GM23338 (cell line): ENCODE results near the gene GNPTAB. TPM values are rescaled to one million over a fixed set of nuclear protein-coding genes. Genes with fewer than 3 reads are reported as not detected.

ENCODE experiments used
- ATAC-seq: fragments of 200-7000 bp; cut with Tn5 transposase; 3 replicates; pipeline ENCODE4 v1.9.1; 2020
- DNase-seq: peaks from one replicate; pipeline ENCODE4 v3.0.0-alpha.2; 2015; ENCODE audit warnings: low spot score
- H2AFZ ChIP-seq: fragments of 200-600 bp; sonication (generic); 2 replicates; pipeline ENCODE4 v1.8.0; 2016; ENCODE audit warnings: antibody characterized with exemption, mild to moderate bottlenecking, moderate library complexity
- H3F3A ChIP-seq: fragments of 200-600 bp; sonication (generic); replicated peaks from 2 replicates; pipeline ENCODE4 v1.8.0; 2017; ENCODE audit warnings: antibody characterized with exemption, mixed run types, low read depth
- H3K27ac ChIP-seq: fragments of 200-600 bp; sonication (generic); 2 replicates; pipeline ENCODE4 v1.6.1; 2016; ENCODE audit warnings: low read depth
- H3K27me3 ChIP-seq: fragments of 200-600 bp; sonication (generic); 2 replicates; pipeline ENCODE4 v1.8.0; 2016; ENCODE audit warnings: mild to moderate bottlenecking, mixed run types, moderate library complexity; ENCODE audit not compliant: insufficient read depth
- H3K36me3 ChIP-seq: fragments of 200-600 bp; sonication (generic); 2 replicates; pipeline ENCODE4 v1.8.0; 2016; ENCODE audit warnings: mild to moderate bottlenecking; ENCODE audit not compliant: insufficient read depth
- H3K4me1 ChIP-seq: fragments of 200-600 bp; sonication (generic); 2 replicates; pipeline ENCODE4 v1.8.0; 2016; ENCODE audit warnings: mild to moderate bottlenecking, moderate library complexity; ENCODE audit not compliant: insufficient read depth
- H3K4me2 ChIP-seq: fragments of 200-600 bp; sonication (generic); 2 replicates; pipeline ENCODE4 v1.7.1; 2017; ENCODE audit warnings: mixed run types
- H3K4me3 ChIP-seq: fragments of 200-600 bp; sonication (generic); 2 replicates; pipeline ENCODE4 v1.6.1; 2016; ENCODE audit warnings: mixed run types
- H3K79me2 ChIP-seq: fragments of 200-600 bp; sonication (generic); replicated peaks from 2 replicates; pipeline ENCODE4 v1.8.0; 2017; ENCODE audit warnings: mild to moderate bottlenecking; ENCODE audit not compliant: insufficient read depth
- H3K9me2 ChIP-seq: fragments of 200-600 bp; sonication (generic); 2 replicates; pipeline ENCODE4 v1.8.0; 2017; ENCODE audit not compliant: insufficient read depth
- H4K20me1 ChIP-seq: fragments of 200-600 bp; sonication (generic); replicated peaks from 2 replicates; pipeline ENCODE4 v1.8.0; 2017; ENCODE audit warnings: mild to moderate bottlenecking; ENCODE audit not compliant: insufficient read depth
- H3K27ac Mint-ChIP-seq: 2 replicates; pipeline ENCODE4 v1.8.0; 2020; ENCODE audit warnings: inconsistent platforms, mild to moderate bottlenecking, moderate library complexity, mixed read lengths
- H3K27me3 Mint-ChIP-seq: 3 replicates; pipeline ENCODE4 v1.8.0; 2022; ENCODE audit warnings: low read depth, mild to moderate bottlenecking, moderate library complexity, mixed read lengths, inconsistent platforms; ENCODE audit not compliant: insufficient read depth, poor library complexity
- H3K36me3 Mint-ChIP-seq: 3 replicates; pipeline ENCODE4 v1.8.0; 2021; ENCODE audit warnings: low read depth, mild to moderate bottlenecking, inconsistent platforms, moderate library complexity, mixed read lengths
- H3K4me1 Mint-ChIP-seq: 3 replicates; pipeline ENCODE4 v1.8.0; 2020; ENCODE audit warnings: mild to moderate bottlenecking, inconsistent platforms, mixed read lengths
- H3K4me3 Mint-ChIP-seq: 3 replicates; pipeline ENCODE4 v1.8.0; 2021; ENCODE audit warnings: moderate library complexity, mild to moderate bottlenecking, inconsistent platforms, mixed read lengths
- H3K9me3 Mint-ChIP-seq: 3 replicates; pipeline ENCODE4 v1.8.0; 2020; ENCODE audit warnings: moderate library complexity, mild to moderate bottlenecking, inconsistent platforms, mixed read lengths
- CREB1 ChIP-seq: fragments of 250-450 bp; sonication (Bioruptor Pico); IDR thresholded peaks from 2 replicates; pipeline ENCODE4 v1.5.0; 2020; ENCODE audit warnings: low read depth, mild to moderate bottlenecking, moderate library complexity
- EZH2 ChIP-seq: fragments of 200-600 bp; sonication (generic); IDR thresholded peaks from one replicate; pipeline ENCODE4 v1.8.0; 2017; ENCODE audit warnings: antibody characterized with exemption, mild to moderate bottlenecking, low read depth; ENCODE audit not compliant: unreplicated experiment
- EZH2phosphoT487 ChIP-seq: fragments of 200-600 bp; sonication (generic); IDR thresholded peaks from one replicate; pipeline ENCODE4 v1.8.1; 2018; ENCODE audit warnings: antibody characterized with exemption; ENCODE audit not compliant: unreplicated experiment
- JUNB ChIP-seq: IDR thresholded peaks from one replicate; pipeline ENCODE4 v1.6.1; 2016; ENCODE audit warnings: antibody characterized with exemption; ENCODE audit not compliant: unreplicated experiment
- NANOG ChIP-seq: IDR thresholded peaks from 2 replicates; pipeline ENCODE4 v1.6.1; 2016; ENCODE audit warnings: antibody characterized with exemption, borderline replicate concordance
- ZNF331 ChIP-seq: fragments of 250-450 bp; sonication (Bioruptor Pico); IDR thresholded peaks from 2 replicates; pipeline ENCODE4 v1.5.0; 2020; ENCODE audit warnings: low read depth, mild to moderate bottlenecking, moderate library complexity
- polyA plus RNA-seq: library from polyadenylated mRNA; unstranded; fragments of >200 nt; fragmentation: Nextera tagmentation; extraction: Ambion mirVana; gene quantifications from 2 replicates; pipeline ENCODE4 v1.2.1, GENCODE V29; 2016
- total RNA-seq: library from RNA; depleted of rRNA; stranded (reverse); fragments of >200 nt; shearing (Covaris generic); gene quantifications from 2 replicates; pipeline ENCODE4 v1.2.3, GENCODE V29; 2014
- TF ChIP-seq, protein P1 (sequence below): fragments of 250-450 bp; sonication (Bioruptor Pico); IDR thresholded peaks from 2 replicates; pipeline ENCODE4 v1.5.0; 2020; ENCODE audit warnings: mild to moderate bottlenecking, moderate library complexity
- TF ChIP-seq, protein P2 (sequence below): IDR thresholded peaks from one replicate; pipeline ENCODE4 v1.6.1; 2018; ENCODE audit warnings: antibody characterized with exemption; ENCODE audit not compliant: unreplicated experiment
- TF ChIP-seq, protein P3 (sequence below): IDR thresholded peaks from 2 replicates; pipeline ENCODE4 v1.6.1; 2016; ENCODE audit warnings: antibody characterized with exemption
- TF ChIP-seq, protein P4 (sequence below), 2 experiments: fragments of 200-600 bp in 1 of 2; sonication (generic) in 1 of 2; conservative IDR thresholded peaks; 2 replicates each; pipeline versions ENCODE4 v1.5.1 to v1.6.1; 2016 to 2017; ENCODE audit warnings: antibody characterized with exemption in 2 of 2, low read depth in 2 of 2, mild to moderate bottlenecking in 2 of 2, moderate library complexity in 1 of 2

Gene GNPTAB
- total and polyA plus RNA-seq, 2 experiments from 2014 or later, result 23.6 to 58.3 TPM

DNA sequence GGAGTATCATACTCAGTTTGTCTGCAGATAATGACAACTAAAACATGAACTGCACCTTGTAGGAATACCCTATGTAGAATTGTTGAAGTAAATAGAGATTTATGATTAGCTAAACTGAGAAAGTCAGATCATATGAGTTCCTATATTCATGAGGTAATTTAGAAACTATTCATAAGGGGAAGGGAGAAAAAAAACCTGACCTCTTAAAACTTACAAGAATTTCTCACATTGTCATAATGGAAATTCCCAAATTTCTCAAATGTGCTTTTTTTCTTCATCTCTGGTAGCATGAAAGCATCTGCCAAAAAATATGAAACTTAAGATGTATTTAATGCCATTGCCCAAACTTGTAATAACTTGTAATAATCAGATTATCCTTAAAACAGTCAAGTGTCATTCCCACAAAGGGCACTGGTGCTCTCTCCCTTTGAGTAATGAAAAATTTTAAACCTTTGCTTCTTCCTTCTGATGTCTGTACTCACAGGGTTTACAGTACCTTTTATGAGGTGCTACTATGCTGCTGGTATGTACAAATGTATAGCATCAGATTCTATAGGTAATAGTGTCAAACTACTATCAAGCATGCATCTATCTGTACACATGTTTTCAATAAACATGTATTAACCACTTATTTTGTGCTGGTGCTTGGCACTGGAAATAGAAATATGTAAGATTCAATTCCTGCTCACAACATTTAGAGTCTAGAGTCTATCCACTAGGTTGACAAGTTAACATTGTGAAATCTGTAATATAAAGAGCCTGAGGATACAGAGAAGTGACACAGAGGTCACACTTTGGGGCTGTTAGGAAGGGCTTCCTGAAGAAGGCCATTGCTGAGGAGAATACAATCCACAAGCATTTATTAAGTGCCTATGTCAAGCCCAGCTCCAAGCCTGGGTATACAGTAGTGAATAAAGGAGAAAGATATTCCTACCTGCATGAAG lies 29.2 kb upstream of the GNPTAB start:
- Mint-ChIP-seq H3K27ac (no peak overlapping the region), H3K4me3 (no peak overlapping the region), H3K9me3 (no peaks in the 10 kb centered on the region; the same call in 2 of the 3 replicates), H3K4me1 (no peaks in the 10 kb centered on the region; the same call in 2 of the 3 replicates), H3K36me3 (no peaks in the 10 kb centered on the region), H3K27me3 (no peaks in the 10 kb centered on the region)
- Histone ChIP-seq H3K4me1 (no peaks in the 10 kb centered on the region), H3K9me2 (no peaks in the 10 kb centered on the region), H2AFZ (no peak overlapping the region; the same call in 1 of the 2 replicates), H4K20me1 (no peaks in the 10 kb centered on the region), H3K36me3 (no peaks in the 10 kb centered on the region), H3K27ac (no peak overlapping the region), H3K4me2 (no peak overlapping the region), H3K79me2 (no peaks in the 10 kb centered on the region), H3F3A (no peaks in the 10 kb centered on the region), H3K27me3 (no peaks in the 10 kb centered on the region), H3K4me3 (no peak overlapping the region)
- TF ChIP-seq, protein P1, sequence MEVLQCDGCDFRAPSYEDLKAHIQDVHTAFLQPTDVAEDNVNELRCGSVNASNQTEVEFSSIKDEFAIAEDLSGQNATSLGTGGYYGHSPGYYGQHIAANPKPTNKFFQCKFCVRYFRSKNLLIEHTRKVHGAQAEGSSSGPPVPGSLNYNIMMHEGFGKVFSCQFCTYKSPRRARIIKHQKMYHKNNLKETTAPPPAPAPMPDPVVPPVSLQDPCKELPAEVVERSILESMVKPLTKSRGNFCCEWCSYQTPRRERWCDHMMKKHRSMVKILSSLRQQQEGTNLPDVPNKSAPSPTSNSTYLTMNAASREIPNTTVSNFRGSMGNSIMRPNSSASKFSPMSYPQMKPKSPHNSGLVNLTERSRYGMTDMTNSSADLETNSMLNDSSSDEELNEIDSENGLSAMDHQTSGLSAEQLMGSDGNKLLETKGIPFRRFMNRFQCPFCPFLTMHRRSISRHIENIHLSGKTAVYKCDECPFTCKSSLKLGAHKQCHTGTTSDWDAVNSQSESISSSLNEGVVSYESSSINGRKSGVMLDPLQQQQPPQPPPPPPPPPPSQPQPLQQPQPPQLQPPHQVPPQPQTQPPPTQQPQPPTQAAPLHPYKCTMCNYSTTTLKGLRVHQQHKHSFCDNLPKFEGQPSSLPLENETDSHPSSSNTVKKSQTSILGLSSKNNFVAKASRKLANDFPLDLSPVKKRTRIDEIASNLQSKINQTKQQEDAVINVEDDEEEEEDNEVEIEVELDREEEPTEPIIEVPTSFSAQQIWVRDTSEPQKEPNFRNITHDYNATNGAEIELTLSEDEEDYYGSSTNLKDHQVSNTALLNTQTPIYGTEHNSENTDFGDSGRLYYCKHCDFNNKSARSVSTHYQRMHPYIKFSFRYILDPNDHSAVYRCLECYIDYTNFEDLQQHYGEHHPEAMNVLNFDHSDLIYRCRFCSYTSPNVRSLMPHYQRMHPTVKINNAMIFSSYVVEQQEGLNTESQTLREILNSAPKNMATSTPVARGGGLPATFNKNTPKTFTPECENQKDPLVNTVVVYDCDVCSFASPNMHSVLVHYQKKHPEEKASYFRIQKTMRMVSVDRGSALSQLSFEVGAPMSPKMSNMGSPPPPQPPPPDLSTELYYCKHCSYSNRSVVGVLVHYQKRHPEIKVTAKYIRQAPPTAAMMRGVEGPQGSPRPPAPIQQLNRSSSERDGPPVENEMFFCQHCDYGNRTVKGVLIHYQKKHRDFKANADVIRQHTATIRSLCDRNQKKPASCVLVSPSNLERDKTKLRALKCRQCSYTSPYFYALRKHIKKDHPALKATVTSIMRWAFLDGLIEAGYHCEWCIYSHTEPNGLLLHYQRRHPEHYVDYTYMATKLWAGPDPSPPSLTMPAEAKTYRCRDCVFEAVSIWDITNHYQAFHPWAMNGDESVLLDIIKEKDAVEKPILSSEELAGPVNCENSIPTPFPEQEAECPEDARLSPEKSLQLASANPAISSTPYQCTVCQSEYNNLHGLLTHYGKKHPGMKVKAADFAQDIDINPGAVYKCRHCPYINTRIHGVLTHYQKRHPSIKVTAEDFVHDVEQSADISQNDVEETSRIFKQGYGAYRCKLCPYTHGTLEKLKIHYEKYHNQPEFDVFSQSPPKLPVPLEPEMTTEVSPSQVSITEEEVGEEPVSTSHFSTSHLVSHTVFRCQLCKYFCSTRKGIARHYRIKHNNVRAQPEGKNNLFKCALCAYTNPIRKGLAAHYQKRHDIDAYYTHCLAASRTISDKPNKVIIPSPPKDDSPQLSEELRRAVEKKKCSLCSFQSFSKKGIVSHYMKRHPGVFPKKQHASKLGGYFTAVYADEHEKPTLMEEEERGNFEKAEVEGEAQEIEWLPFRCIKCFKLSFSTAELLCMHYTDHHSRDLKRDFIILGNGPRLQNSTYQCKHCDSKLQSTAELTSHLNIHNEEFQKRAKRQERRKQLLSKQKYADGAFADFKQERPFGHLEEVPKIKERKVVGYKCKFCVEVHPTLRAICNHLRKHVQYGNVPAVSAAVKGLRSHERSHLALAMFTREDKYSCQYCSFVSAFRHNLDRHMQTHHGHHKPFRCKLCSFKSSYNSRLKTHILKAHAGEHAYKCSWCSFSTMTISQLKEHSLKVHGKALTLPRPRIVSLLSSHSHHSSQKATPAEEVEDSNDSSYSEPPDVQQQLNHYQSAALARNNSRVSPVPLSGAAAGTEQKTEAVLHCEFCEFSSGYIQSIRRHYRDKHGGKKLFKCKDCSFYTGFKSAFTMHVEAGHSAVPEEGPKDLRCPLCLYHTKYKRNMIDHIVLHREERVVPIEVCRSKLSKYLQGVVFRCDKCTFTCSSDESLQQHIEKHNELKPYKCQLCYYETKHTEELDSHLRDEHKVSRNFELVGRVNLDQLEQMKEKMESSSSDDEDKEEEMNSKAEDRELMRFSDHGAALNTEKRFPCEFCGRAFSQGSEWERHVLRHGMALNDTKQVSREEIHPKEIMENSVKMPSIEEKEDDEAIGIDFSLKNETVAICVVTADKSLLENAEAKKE (CRISPR knock-in tag), result no peak
- TF ChIP-seq CREB1 (CRISPR knock-in tag), result no peak
- TF ChIP-seq NANOG, result no peak
- no peak for TF ChIP-seq JUNB
- no peak for TF ChIP-seq EZH2
- TF ChIP-seq ZNF331, result no peak
- TF ChIP-seq, protein P2, sequence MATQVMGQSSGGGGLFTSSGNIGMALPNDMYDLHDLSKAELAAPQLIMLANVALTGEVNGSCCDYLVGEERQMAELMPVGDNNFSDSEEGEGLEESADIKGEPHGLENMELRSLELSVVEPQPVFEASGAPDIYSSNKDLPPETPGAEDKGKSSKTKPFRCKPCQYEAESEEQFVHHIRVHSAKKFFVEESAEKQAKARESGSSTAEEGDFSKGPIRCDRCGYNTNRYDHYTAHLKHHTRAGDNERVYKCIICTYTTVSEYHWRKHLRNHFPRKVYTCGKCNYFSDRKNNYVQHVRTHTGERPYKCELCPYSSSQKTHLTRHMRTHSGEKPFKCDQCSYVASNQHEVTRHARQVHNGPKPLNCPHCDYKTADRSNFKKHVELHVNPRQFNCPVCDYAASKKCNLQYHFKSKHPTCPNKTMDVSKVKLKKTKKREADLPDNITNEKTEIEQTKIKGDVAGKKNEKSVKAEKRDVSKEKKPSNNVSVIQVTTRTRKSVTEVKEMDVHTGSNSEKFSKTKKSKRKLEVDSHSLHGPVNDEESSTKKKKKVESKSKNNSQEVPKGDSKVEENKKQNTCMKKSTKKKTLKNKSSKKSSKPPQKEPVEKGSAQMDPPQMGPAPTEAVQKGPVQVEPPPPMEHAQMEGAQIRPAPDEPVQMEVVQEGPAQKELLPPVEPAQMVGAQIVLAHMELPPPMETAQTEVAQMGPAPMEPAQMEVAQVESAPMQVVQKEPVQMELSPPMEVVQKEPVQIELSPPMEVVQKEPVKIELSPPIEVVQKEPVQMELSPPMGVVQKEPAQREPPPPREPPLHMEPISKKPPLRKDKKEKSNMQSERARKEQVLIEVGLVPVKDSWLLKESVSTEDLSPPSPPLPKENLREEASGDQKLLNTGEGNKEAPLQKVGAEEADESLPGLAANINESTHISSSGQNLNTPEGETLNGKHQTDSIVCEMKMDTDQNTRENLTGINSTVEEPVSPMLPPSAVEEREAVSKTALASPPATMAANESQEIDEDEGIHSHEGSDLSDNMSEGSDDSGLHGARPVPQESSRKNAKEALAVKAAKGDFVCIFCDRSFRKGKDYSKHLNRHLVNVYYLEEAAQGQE, result no peak
- TF ChIP-seq, protein P3, sequence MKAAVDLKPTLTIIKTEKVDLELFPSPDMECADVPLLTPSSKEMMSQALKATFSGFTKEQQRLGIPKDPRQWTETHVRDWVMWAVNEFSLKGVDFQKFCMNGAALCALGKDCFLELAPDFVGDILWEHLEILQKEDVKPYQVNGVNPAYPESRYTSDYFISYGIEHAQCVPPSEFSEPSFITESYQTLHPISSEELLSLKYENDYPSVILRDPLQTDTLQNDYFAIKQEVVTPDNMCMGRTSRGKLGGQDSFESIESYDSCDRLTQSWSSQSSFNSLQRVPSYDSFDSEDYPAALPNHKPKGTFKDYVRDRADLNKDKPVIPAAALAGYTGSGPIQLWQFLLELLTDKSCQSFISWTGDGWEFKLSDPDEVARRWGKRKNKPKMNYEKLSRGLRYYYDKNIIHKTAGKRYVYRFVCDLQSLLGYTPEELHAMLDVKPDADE, result no peak
- TF ChIP-seq, protein P4, sequence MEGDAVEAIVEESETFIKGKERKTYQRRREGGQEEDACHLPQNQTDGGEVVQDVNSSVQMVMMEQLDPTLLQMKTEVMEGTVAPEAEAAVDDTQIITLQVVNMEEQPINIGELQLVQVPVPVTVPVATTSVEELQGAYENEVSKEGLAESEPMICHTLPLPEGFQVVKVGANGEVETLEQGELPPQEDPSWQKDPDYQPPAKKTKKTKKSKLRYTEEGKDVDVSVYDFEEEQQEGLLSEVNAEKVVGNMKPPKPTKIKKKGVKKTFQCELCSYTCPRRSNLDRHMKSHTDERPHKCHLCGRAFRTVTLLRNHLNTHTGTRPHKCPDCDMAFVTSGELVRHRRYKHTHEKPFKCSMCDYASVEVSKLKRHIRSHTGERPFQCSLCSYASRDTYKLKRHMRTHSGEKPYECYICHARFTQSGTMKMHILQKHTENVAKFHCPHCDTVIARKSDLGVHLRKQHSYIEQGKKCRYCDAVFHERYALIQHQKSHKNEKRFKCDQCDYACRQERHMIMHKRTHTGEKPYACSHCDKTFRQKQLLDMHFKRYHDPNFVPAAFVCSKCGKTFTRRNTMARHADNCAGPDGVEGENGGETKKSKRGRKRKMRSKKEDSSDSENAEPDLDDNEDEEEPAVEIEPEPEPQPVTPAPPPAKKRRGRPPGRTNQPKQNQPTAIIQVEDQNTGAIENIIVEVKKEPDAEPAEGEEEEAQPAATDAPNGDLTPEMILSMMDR (conservative IDR thresholded peaks at IDR 0.05; ENCODE audit: low read depth in 2 of 2), result no peak
- TF ChIP-seq EZH2phosphoT487, result no peak
- DNase-seq, result no peak
- no peak for ATAC-seq
